Panc1 (cell line): ENCODE data around the gene TEX54. TPM values are rescaled to one million over a fixed set of nuclear protein-coding genes. Genes with fewer than 3 reads are reported as not detected.
A peak's percentile ranks its signal among the peaks of the same experiment; 100 is the strongest.

Source experiments
- ATAC-seq: fragments of 200-7000 bp; cut with Tn5 transposase; 2 replicates; pipeline ENCODE4 v1.9.1; 2020; ENCODE audit warnings: mild to moderate bottlenecking, moderate library complexity
- Bru-seq: library from RNA; stranded (reverse); fragments of 400-500 nt; gene quantifications from one replicate; lab custom pipeline; 2021; lab: Mats Ljungman, UMichigan
- BruChase-seq, 2 experiments: library from RNA; stranded (reverse); fragments of 400-500 nt; gene quantifications; one replicate each; lab custom pipeline; 2021; lab: Mats Ljungman, UMichigan
- BruUV-seq: library from RNA; stranded (reverse); fragments of 400-500 nt; replicated peaks from 2 replicates; lab custom pipeline; 2021; lab: Mats Ljungman, UMichigan
- CTCF ChIA-PET: fragments of 300-600 bp; sonication (Branson Sonifier 250); formaldehyde crosslinking; loops from one replicate; lab custom pipeline; 2022; ENCODE audit warnings: antibody characterized with exemption; lab: Charles Lee
- POLR2A ChIA-PET: fragments of 300-600 bp; sonication (Branson Sonifier 250); formaldehyde crosslinking; loops from one replicate; lab custom pipeline; 2022; ENCODE audit warnings: antibody characterized with exemption; lab: Charles Lee
- DNase-seq: peaks from one replicate; pipeline ENCODE4 v3.0.0-alpha.2; 2010; ENCODE audit warnings: low read depth, low spot score
- H3K27ac ChIP-seq: 2 replicates; pipeline ENCODE4 v1.5.1; 2011; ENCODE audit warnings: mild to moderate bottlenecking, low read length, inconsistent platforms
- H3K27me3 ChIP-seq: fragments of 200-500 bp; sonication (Bioruptor generic); 2 replicates; pipeline ENCODE4 v1.6.0; 2014; ENCODE audit warnings: low read length, inconsistent platforms; ENCODE audit not compliant: control insufficient read depth, insufficient read depth
- H3K36me3 ChIP-seq: fragments of 200-500 bp; sonication (Bioruptor generic); 2 replicates; pipeline ENCODE4 v1.5.1; 2014; ENCODE audit warnings: inconsistent platforms, mild to moderate bottlenecking, low read length, moderate library complexity; ENCODE audit not compliant: control insufficient read depth, insufficient read depth
- H3K4me1 ChIP-seq: 2 replicates; pipeline ENCODE4 v1.5.1; 2011; ENCODE audit warnings: inconsistent platforms, mild to moderate bottlenecking, low read length, moderate library complexity; ENCODE audit not compliant: control insufficient read depth, insufficient read depth
- H3K4me3 ChIP-seq, 2 experiments: 2 replicates each; pipeline ENCODE4 v1.5.1; 2011 to 2012; ENCODE audit warnings: low read depth in 2 of 2, low read length in 2 of 2, mild to moderate bottlenecking in 2 of 2, inconsistent platforms in 1 of 2, moderate library complexity in 1 of 2
- H3K9me3 ChIP-seq: fragments of 200-500 bp; sonication (Bioruptor generic); 2 replicates; pipeline ENCODE4 v1.5.1; 2014; ENCODE audit warnings: low read depth, mild to moderate bottlenecking, inconsistent platforms, low read length, moderate library complexity; ENCODE audit not compliant: control insufficient read depth, insufficient read depth
- POLR2AphosphoS5 ChIP-seq: IDR thresholded peaks from 2 replicates; pipeline ENCODE4 v1.6.1; 2012; ENCODE audit warnings: mild to moderate bottlenecking, low read depth, low read length, moderate library complexity
- SIN3A ChIP-seq: IDR thresholded peaks from 2 replicates; pipeline ENCODE4 v1.6.1; 2012; ENCODE audit warnings: low read depth, mild to moderate bottlenecking, low read length, moderate library complexity, borderline replicate concordance; ENCODE audit not compliant: insufficient read depth
- TCF7L2 ChIP-seq: IDR thresholded peaks from 2 replicates; pipeline ENCODE4 v1.6.1; 2011; ENCODE audit warnings: mild to moderate bottlenecking, low read depth, low read length, inconsistent platforms
- in situ Hi-C: cut with HindIII; loops from 2 replicates; pipeline ENCODE4 v1.10.0; 2016; ENCODE audit warnings: low sequenced_read_pairs, low pct_unique_long_range_greater_than_20kb
- intact Hi-C: fragments of 100-400 bp; cut with micrococcal nuclease; formaldehyde crosslinking; loops from one replicate; pipeline ENCODE4 v1.10.0; 2022; ENCODE audit not compliant: unreplicated experiment
- long read RNA-seq: library from polyadenylated mRNA; unstranded; transcript quantifications from one replicate; pipeline ENCODE4 v2.0.0, GENCODE V29; 2021; ENCODE audit not compliant: unreplicated experiment
- polyA plus RNA-seq: library from polyadenylated mRNA; unstranded; fragments of >200 nt; gene quantifications from one replicate; pipeline ENCODE4 v1.2.1, GENCODE V29; 2012; ENCODE audit warnings: missing spikeins; ENCODE audit not compliant: insufficient read length
- total RNA-seq: library from RNA; stranded (reverse); gene quantifications from one replicate; pipeline ENCODE4 v1.2.1, GENCODE V29; 2021; ENCODE audit not compliant: unreplicated experiment
- TF ChIP-seq, protein P1 (sequence below): fragments of 450-650 bp; IDR thresholded peaks from 2 replicates; pipeline ENCODE4 v1.5.1; 2017; ENCODE audit warnings: mild to moderate bottlenecking
- TF ChIP-seq, protein P2 (sequence below), 2 experiments: IDR thresholded peaks; 2 replicates each; pipeline ENCODE4 v1.6.1; 2011 to 2012; ENCODE audit warnings: low read depth in 2 of 2, control low read depth in 1 of 2, low read length in 1 of 2, mild to moderate bottlenecking in 1 of 2, moderate library complexity in 1 of 2; ENCODE audit not compliant: insufficient read depth in 1 of 2

TEX54 gene
- total RNA-seq = not detected
- not detected for polyA plus RNA-seq
- percentile 36 among the genes with signal in this experiment for Bru-seq, nascent RNA
- BruChase-seq, experiment 1, labeled RNA remaining after a 2-hour chase = percentile 43 among the genes with signal in this experiment
- percentile 42 among the genes with signal in this experiment for BruChase-seq, experiment 2, labeled RNA remaining after a 6-hour chase
- long read RNA-seq = 0 reads

DNA sequence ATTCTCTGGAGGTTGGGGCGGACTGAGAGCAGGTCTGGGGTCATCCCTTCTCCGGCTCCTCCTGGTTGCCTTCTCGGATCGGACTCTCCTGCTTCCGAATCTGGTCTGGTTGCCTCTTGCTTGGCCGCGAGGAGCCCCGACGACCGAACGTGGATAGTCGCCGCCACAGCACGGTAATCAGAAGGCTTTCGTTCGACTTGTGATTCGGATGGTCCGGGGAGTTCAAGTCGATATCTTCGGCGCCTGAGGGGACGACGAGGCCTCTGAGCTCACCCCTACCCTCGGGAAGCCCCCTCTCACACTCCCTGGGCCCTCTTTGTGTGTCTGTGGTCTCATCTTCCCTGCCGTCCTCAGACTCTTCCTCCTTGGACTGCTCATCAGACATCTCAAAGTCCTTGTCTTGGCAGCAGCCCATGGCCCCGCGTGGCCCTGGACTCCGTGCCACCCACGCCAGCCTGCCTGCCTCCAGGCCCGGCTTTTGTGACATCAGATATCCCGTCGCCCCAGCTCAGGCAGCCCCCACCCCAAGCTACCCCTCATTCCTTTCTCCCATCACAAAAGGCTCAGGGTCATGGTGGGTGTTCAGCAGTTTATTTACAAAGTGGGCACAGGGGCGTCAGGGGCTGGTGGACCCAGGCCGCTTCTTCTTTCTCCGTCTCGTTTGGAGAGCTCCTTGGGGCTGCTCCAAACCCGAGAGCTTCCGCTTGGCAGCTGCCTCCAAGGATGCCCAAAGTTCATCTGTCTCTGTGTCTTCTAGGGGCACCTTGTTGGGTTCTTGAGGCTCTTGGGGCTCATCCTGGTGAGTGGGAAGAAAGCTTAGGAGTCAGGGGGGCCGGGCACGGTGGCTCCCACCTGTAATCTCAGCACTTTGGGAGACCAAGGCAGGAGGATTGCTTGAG, at the start of gene TEX54:
Gene TEX54 (minus strand): TSS at position 506 of the 899 bp plus-strand sequence.
- DNase-seq (no peak), ATAC-seq (peak; percentile 49)
- H3K27me3 ChIP-seq = no peaks in the 10 kb centered on the region
- TF ChIP-seq POLR2AphosphoS5 = no peak; the same call in 1 of the 2 replicates
- TF ChIP-seq TCF7L2 = 0 out of 2 replicates have a peak, but pooled peaks have one; percentile 9
- TF ChIP-seq, protein P1, sequence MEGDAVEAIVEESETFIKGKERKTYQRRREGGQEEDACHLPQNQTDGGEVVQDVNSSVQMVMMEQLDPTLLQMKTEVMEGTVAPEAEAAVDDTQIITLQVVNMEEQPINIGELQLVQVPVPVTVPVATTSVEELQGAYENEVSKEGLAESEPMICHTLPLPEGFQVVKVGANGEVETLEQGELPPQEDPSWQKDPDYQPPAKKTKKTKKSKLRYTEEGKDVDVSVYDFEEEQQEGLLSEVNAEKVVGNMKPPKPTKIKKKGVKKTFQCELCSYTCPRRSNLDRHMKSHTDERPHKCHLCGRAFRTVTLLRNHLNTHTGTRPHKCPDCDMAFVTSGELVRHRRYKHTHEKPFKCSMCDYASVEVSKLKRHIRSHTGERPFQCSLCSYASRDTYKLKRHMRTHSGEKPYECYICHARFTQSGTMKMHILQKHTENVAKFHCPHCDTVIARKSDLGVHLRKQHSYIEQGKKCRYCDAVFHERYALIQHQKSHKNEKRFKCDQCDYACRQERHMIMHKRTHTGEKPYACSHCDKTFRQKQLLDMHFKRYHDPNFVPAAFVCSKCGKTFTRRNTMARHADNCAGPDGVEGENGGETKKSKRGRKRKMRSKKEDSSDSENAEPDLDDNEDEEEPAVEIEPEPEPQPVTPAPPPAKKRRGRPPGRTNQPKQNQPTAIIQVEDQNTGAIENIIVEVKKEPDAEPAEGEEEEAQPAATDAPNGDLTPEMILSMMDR = no peak
- TF ChIP-seq, protein P2, sequence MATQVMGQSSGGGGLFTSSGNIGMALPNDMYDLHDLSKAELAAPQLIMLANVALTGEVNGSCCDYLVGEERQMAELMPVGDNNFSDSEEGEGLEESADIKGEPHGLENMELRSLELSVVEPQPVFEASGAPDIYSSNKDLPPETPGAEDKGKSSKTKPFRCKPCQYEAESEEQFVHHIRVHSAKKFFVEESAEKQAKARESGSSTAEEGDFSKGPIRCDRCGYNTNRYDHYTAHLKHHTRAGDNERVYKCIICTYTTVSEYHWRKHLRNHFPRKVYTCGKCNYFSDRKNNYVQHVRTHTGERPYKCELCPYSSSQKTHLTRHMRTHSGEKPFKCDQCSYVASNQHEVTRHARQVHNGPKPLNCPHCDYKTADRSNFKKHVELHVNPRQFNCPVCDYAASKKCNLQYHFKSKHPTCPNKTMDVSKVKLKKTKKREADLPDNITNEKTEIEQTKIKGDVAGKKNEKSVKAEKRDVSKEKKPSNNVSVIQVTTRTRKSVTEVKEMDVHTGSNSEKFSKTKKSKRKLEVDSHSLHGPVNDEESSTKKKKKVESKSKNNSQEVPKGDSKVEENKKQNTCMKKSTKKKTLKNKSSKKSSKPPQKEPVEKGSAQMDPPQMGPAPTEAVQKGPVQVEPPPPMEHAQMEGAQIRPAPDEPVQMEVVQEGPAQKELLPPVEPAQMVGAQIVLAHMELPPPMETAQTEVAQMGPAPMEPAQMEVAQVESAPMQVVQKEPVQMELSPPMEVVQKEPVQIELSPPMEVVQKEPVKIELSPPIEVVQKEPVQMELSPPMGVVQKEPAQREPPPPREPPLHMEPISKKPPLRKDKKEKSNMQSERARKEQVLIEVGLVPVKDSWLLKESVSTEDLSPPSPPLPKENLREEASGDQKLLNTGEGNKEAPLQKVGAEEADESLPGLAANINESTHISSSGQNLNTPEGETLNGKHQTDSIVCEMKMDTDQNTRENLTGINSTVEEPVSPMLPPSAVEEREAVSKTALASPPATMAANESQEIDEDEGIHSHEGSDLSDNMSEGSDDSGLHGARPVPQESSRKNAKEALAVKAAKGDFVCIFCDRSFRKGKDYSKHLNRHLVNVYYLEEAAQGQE (IDR thresholded peaks at IDR 0.05; ENCODE audit: insufficient read depth in 1 of 2, low read depth in 2 of 2, low read length in 1 of 2) = peak in 1 of 2 experiments; percentile 15; a peak in 1 of 4 replicates
- 0 out of 2 replicates have a peak, but pooled peaks have one; percentile 50 for TF ChIP-seq SIN3A
- H3K27ac ChIP-seq = peak within 1 kb of the TSS; percentile 91
- POLR2A ChIA-PET = interaction anchor here (0.5 to 2.1 kb wide), 4 partner anchors 8 to 741 kb away, joined by 6 to 11 read pairs (median 8); no protein-coding TSS in a partner anchor
- H3K9me3 ChIP-seq = no peaks in the 10 kb centered on the region
- CTCF ChIA-PET = interaction anchor here (0.5 kb wide), 1 partner anchor 78 kb away, joined by 3 read pairs; no protein-coding TSS in a partner anchor
- H3K36me3 ChIP-seq = peaks cover 6% of the 10 kb centered on the region
- BruUV-seq = TSS peak; percentile 95
- H3K4me3 ChIP-seq = peak within 1 kb of the TSS; percentile 89 to 95
- in situ Hi-C loops = no loop called here
- H3K4me1 ChIP-seq = peaks cover 18% of the 10 kb centered on the region
- intact Hi-C loops = no loop called here

DNA sequence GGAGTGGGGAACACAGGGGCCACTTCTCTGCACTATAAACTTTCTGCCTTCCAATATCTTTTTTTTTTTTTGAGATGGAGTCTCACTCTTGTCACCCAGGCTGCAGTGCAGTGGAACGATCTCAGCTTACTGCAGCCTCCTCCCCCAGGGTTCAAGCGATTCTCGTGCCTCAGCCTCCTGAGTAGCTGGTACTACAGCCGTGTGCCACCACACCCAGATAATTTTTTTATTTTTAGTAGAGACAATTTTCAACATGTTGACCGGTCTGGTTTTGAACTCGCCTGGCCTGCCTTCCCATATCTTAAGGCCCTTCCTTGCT, 49.7 kb upstream of the TEX54 start:
- peak overlapping the region; percentile 99 for H3K27ac ChIP-seq
- H3K4me3 ChIP-seq = peak overlapping the region; percentile 76 to 86
- intact Hi-C loops = no loop called here
- POLR2A ChIA-PET = interaction anchor here (2.0 kb wide), 1 partner anchor 41 kb away, joined by 8 read pairs; no protein-coding TSS in a partner anchor
- CTCF ChIA-PET = no interaction called here
- TF ChIP-seq TCF7L2 (no peak), SIN3A (no peak), POLR2AphosphoS5 (no peak)
- TF ChIP-seq, protein P1 = no peak
- TF ChIP-seq, protein P2 (IDR thresholded peaks at IDR 0.05; ENCODE audit: insufficient read depth in 1 of 2, low read depth in 2 of 2, low read length in 1 of 2) = no peak
- no peak for ATAC-seq
- H3K27me3 ChIP-seq = no peaks in the 10 kb centered on the region
- in situ Hi-C loops = no loop called here
- H3K36me3 ChIP-seq = peaks cover 37% of the 10 kb centered on the region
- H3K4me1 ChIP-seq = peaks cover 36% of the 10 kb centered on the region
- no peaks in the 10 kb centered on the region for H3K9me3 ChIP-seq
- BruUV-seq = no TSS peak
- no peak for DNase-seq
